ENCODE data around the gene ZNF581.

DNA sequence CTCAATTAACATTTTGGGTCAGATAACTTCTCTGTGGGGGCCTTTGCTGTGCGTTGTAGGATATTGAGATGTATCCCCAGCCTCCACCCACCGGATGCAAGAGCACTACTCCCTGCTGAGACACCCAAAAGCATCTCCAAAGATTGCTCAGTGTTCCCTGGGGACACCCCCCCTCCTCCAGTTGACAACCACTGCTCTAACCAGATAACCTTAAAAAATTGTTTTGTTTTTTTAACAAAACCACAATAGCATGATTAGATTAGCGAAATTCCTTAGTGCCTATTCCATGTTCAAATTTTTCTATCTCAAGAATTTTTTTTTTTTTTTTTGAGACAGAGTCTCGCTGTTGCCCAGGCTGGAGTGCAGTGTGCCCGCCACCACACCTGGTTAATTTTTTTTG, 29.0 kb downstream of the ZNF581 start:
- TF ChIP-seq, protein P1, sequence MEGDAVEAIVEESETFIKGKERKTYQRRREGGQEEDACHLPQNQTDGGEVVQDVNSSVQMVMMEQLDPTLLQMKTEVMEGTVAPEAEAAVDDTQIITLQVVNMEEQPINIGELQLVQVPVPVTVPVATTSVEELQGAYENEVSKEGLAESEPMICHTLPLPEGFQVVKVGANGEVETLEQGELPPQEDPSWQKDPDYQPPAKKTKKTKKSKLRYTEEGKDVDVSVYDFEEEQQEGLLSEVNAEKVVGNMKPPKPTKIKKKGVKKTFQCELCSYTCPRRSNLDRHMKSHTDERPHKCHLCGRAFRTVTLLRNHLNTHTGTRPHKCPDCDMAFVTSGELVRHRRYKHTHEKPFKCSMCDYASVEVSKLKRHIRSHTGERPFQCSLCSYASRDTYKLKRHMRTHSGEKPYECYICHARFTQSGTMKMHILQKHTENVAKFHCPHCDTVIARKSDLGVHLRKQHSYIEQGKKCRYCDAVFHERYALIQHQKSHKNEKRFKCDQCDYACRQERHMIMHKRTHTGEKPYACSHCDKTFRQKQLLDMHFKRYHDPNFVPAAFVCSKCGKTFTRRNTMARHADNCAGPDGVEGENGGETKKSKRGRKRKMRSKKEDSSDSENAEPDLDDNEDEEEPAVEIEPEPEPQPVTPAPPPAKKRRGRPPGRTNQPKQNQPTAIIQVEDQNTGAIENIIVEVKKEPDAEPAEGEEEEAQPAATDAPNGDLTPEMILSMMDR (IDR thresholded peaks at IDR 0.05) = no peak
- TF ChIP-seq POLR2AphosphoS5 (IDR thresholded peaks at IDR 0.05) = no peak
- TF ChIP-seq EP300 (IDR thresholded peaks at IDR 0.05) = no peak
- no peak for TF ChIP-seq POLR2A (IDR thresholded peaks at IDR 0.05)

All from suprapubic skin (tissue), 4 donors.